GM12878 (cell line): ENCODE data around the gene TACC2. TPM values are rescaled to one million over a fixed set of nuclear protein-coding genes. Genes with fewer than 3 reads are reported as not detected.
A peak's percentile ranks its signal among the peaks of the same experiment; 100 is the strongest.

Source experiments
- ATAC-seq: fragments of 200-7000 bp; cut with Tn5 transposase; 3 replicates; pipeline ENCODE4 v1.9.1; 2020; ENCODE audit warnings: mild to moderate bottlenecking, moderate library complexity
- BruUV-seq: library from RNA; stranded (reverse); fragments of 400-500 nt; replicated peaks from 2 replicates; lab custom pipeline; 2021; lab: Mats Ljungman, UMichigan
- CTCF ChIA-PET: fragments of 300-600 bp; sonication (Branson Sonifier 250); formaldehyde crosslinking; extraction: SDS; loops from one replicate; lab custom pipeline; 2021; ENCODE audit warnings: inconsistent platforms; lab: Yijun Ruan, JAX
- POLR2A ChIA-PET: fragments of 350-600 bp; formaldehyde crosslinking; extraction: SDS; loops from one replicate; lab custom pipeline; 2021; ENCODE audit warnings: inconsistent platforms; lab: Charles Lee
- RAD21 ChIA-PET: fragments of 300-600 bp; sonication (Branson Sonifier 250); formaldehyde crosslinking; loops from one replicate; lab custom pipeline; 2023; ENCODE audit warnings: antibody characterized with exemption; ENCODE audit not compliant: unreplicated experiment; lab: Charles Lee
- SMC1A ChIA-PET: fragments of 300-600 bp; sonication (Branson Sonifier 250); formaldehyde crosslinking; loops from one replicate; lab custom pipeline; 2023; ENCODE audit not compliant: unreplicated experiment, uncharacterized antibody; lab: Charles Lee
- DNase-seq: peaks from one replicate; pipeline ENCODE4 v3.0.0-alpha.2; 2011; ENCODE audit warnings: low read depth, low spot score
- FAIRE-seq: peaks from 3 replicates; lab custom pipeline; 2011; peaks lifted over from hg19 to GRCh38; lab: Jason Lieb, UNC
- H2AFZ ChIP-seq: 2 replicates; pipeline ENCODE4 v1.6.0; 2011; ENCODE audit warnings: low read depth, low read length, control low read depth; ENCODE audit not compliant: control insufficient read depth
- H3K27ac ChIP-seq: 2 replicates; pipeline ENCODE4 v1.5.1; 2011; ENCODE audit warnings: control low read depth; ENCODE audit not compliant: control insufficient read depth, insufficient read depth
- H3K27me3 ChIP-seq, 2 experiments: replicated peaks in 1 of 2; 2 replicates each; pipeline versions ENCODE4 v1.6.0 to v1.6.1; 2011; ENCODE audit warnings: low read length in 1 of 2; ENCODE audit not compliant: control insufficient read depth in 2 of 2, insufficient read depth in 2 of 2
- H3K36me3 ChIP-seq, 2 experiments: 2 replicates each; pipeline ENCODE4 v1.5.1; 2011; ENCODE audit warnings: low read length in 1 of 2; ENCODE audit not compliant: control insufficient read depth in 2 of 2, insufficient read depth in 2 of 2
- H3K4me1 ChIP-seq: 2 replicates; pipeline ENCODE4 v1.6.1; 2011; ENCODE audit warnings: mild to moderate bottlenecking, low read length, moderate library complexity, mixed read lengths; ENCODE audit not compliant: control insufficient read depth, insufficient read depth
- H3K4me2 ChIP-seq: 2 replicates; pipeline ENCODE4 v1.6.0; 2011; ENCODE audit warnings: control low read depth; ENCODE audit not compliant: control insufficient read depth, insufficient read depth
- H3K4me3 ChIP-seq: fragments of 200-600 bp; sonication (generic); 2 replicates; pipeline ENCODE4 v1.5.1; 2016
- H3K79me2 ChIP-seq: 2 replicates; pipeline ENCODE4 v1.6.0; 2011; ENCODE audit warnings: low read length; ENCODE audit not compliant: control insufficient read depth, insufficient read depth
- H3K9ac ChIP-seq: 2 replicates; pipeline ENCODE4 v1.8.0; 2011; ENCODE audit warnings: low read length, control low read depth, mixed read lengths; ENCODE audit not compliant: control insufficient read depth, insufficient read depth
- H3K9me3 ChIP-seq: replicated peaks from 3 replicates; pipeline ENCODE4 v1.5.1; 2011; ENCODE audit warnings: mild to moderate bottlenecking, low read length; ENCODE audit not compliant: control insufficient read depth, insufficient read depth
- H4K20me1 ChIP-seq: 2 replicates; pipeline ENCODE4 v1.6.0; 2011; ENCODE audit not compliant: control insufficient read depth, insufficient read depth
- E2F8 ChIP-seq: fragments of 450-650 bp; IDR thresholded peaks from 2 replicates; pipeline ENCODE4 v1.6.1; 2018; ENCODE audit warnings: mild to moderate bottlenecking, low read depth, moderate library complexity; ENCODE audit not compliant: partially characterized antibody
- EZH2 ChIP-seq: IDR thresholded peaks from 2 replicates; pipeline ENCODE4 v1.6.1; 2012; ENCODE audit warnings: low read depth, mild to moderate bottlenecking, control low read depth, inconsistent platforms, low read length, borderline replicate concordance; ENCODE audit not compliant: control insufficient read depth
- FOS ChIP-seq: IDR thresholded peaks from 3 replicates; pipeline ENCODE4 v1.6.1; 2011; ENCODE audit warnings: borderline replicate concordance; ENCODE audit not compliant: insufficient read length; ENCODE audit errors: extremely low read depth
- HSF1 ChIP-seq: fragments of 150-350 bp; IDR thresholded peaks from 2 replicates; pipeline ENCODE4 v1.6.1; 2014; ENCODE audit warnings: mild to moderate bottlenecking, low read depth, low read length
- IKZF1 ChIP-seq: fragments of 450-650 bp; conservative IDR thresholded peaks from 2 replicates; pipeline ENCODE4 v1.6.1; 2017; ENCODE audit warnings: antibody characterized with exemption, mild to moderate bottlenecking
- JUND ChIP-seq: IDR thresholded peaks from 2 replicates; pipeline ENCODE4 v1.6.1; 2012; ENCODE audit warnings: low read depth, mild to moderate bottlenecking, low read length, improper control_type of control experiment, moderate library complexity
- MTA3 ChIP-seq: IDR thresholded peaks from 2 replicates; pipeline ENCODE4 v1.6.1; 2012; ENCODE audit warnings: low read length, inconsistent platforms, borderline replicate concordance
- NFIC ChIP-seq: IDR thresholded peaks from 2 replicates; pipeline ENCODE4 v1.6.1; 2012; ENCODE audit warnings: low read depth, mild to moderate bottlenecking, inconsistent platforms, low read length, moderate library complexity
- NFYA ChIP-seq: IDR thresholded peaks from 2 replicates; pipeline ENCODE4 v1.6.1; 2011; ENCODE audit warnings: low read depth, mild to moderate bottlenecking, low read length, improper control_type of control experiment, borderline replicate concordance
- PML ChIP-seq: IDR thresholded peaks from 2 replicates; pipeline ENCODE4 v1.6.1; 2012; ENCODE audit warnings: low read length, inconsistent platforms
- RBBP5 ChIP-seq: fragments of 200-600 bp; sonication (generic); conservative IDR thresholded peaks from 2 replicates; pipeline ENCODE4 v1.6.1; 2016
- RUNX3 ChIP-seq: IDR thresholded peaks from 2 replicates; pipeline ENCODE4 v1.6.1; 2012; ENCODE audit warnings: low read length, inconsistent platforms
- SMC3 ChIP-seq: IDR thresholded peaks from 2 replicates; pipeline ENCODE4 v1.6.1; 2011; ENCODE audit warnings: low read length, improper control_type of control experiment, borderline replicate concordance
- SPI1 ChIP-seq: IDR thresholded peaks from 2 replicates; pipeline ENCODE4 v1.6.1; 2011; ENCODE audit warnings: low read depth, mild to moderate bottlenecking, low read length, moderate library complexity, borderline replicate concordance; ENCODE audit not compliant: insufficient read depth
- STAT3 ChIP-seq: IDR thresholded peaks from 2 replicates; pipeline ENCODE4 v1.6.1; 2011; ENCODE audit warnings: low read depth, low read length, improper control_type of control experiment
- SUZ12 ChIP-seq: fragments of 200-600 bp; sonication (generic); IDR thresholded peaks from one replicate; pipeline ENCODE4 v1.6.1; 2018; ENCODE audit warnings: antibody characterized with exemption, mild to moderate bottlenecking; ENCODE audit not compliant: unreplicated experiment
- TCF7 ChIP-seq: IDR thresholded peaks from 2 replicates; pipeline ENCODE4 v1.6.1; 2014; ENCODE audit warnings: antibody characterized with exemption, borderline replicate concordance
- YY1 ChIP-seq: IDR thresholded peaks from 2 replicates; pipeline ENCODE4 v1.6.1; 2011; ENCODE audit warnings: low read depth, mild to moderate bottlenecking, low read length
- ZNF217 ChIP-seq: fragments of 450-650 bp; IDR thresholded peaks from 2 replicates; pipeline ENCODE4 v1.6.1; 2017; ENCODE audit warnings: antibody characterized with exemption, mild to moderate bottlenecking
- WGBS: methylation state at CpG from one replicate; pipeline ENCODE4 v1.1.6; 2016; ENCODE audit warnings: low lambda C conversion rate; ENCODE audit not compliant: insufficient replicate concordance, insufficient coverage; ENCODE audit errors: missing lambda C conversion rate; 5-methylcytosine and 5-hydroxymethylcytosine counted together
- in situ Hi-C: fragments of 300-500 bp; cut with MboI; formaldehyde crosslinking; loops from 9 replicates; pipeline ENCODE4 v1.14.3; 2018; ENCODE audit warnings: mixed read lengths
- intact Hi-C: fragments of 100-400 bp; cut with micrococcal nuclease; formaldehyde crosslinking; loops from one replicate; pipeline ENCODE4 v1.14.2; 2022; ENCODE audit not compliant: unreplicated experiment
- polyA plus RNA-seq, 11 experiments: library from polyadenylated mRNA; depleted of rRNA in 4 of 11; unstranded in 6 of 11; stranded (reverse) in 5 of 11; fragments of >200 nt; fragmentation: Nextera tagmentation in 4 of 11; fragmentation: Illumina TruSeq in 1 of 11; extraction: Ambion mirVana in 4 of 11; extraction: Trizol in 1 of 11; gene quantifications; 1 replicate in 1 of 11; 2 replicates in 10 of 11; pipeline versions ENCODE4 v1.2.1 to v1.2.3, GENCODE V29; 2011 to 2016; ENCODE audit warnings: inconsistent platforms in 2 of 11, missing spikeins in 2 of 11, low read depth in 1 of 11
- total RNA-seq, 4 experiments: library from RNA; depleted of rRNA in 3 of 4; stranded (reverse); fragments of >200 nt in 3 of 4; fragmentation: Illumina TruSeq in 1 of 4; extraction: Trizol in 1 of 4; gene quantifications; 2 replicates each; pipeline versions ENCODE4 v1.2.1 to v1.2.3, GENCODE V29; 2013 to 2021

Gene TACC2
- total and polyA plus RNA-seq, 10 of the 15 experiments (the other 5 are each of a cell fraction or from before 2014, with no cell fraction given), result 0.07 to 0.64 (median 0.13) TPM; not detected in 5

GRCh38 chr10:122295451-122295809, 306.5 kb downstream of the TACC2 start (continued):
- TF ChIP-seq E2F8 (no peak), NFIC (no peak), IKZF1 (no peak), SMC3 (no peak), NFYA (no peak), YY1 (no peak), EZH2 (no peak)

- H3K27ac ChIP-seq, result no peak overlapping the region
- CTCF ChIA-PET, result interaction anchor here (0.7 to 4.3 kb wide), 3 partner anchors 137 to 269 kb away, joined by 3 to 117 read pairs (median 18); no protein-coding TSS in a partner anchor
- FAIRE-seq, result peak; percentile 47
- in situ Hi-C loops (loop anchor here (5.0 kb wide), 2 partner anchors 136 to 271 kb away; no protein-coding TSS in a partner anchor), intact Hi-C loops (loop anchor here (5.0 kb wide), 1 partner anchor 406 kb away; no protein-coding TSS in a partner anchor)
- ATAC-seq, result peak; percentile 58
- POLR2A ChIA-PET, result no interaction called here
- no peaks in the 10 kb centered on the region for H3K79me2 ChIP-seq
- RAD21 ChIA-PET, result interaction anchor here (1.1 to 3.6 kb wide), 2 partner anchors 138 to 143 kb away, joined by 4 to 46 read pairs; no protein-coding TSS in a partner anchor
- peak; percentile 51 for DNase-seq
- H3K9ac ChIP-seq, result no peak overlapping the region
- SMC1A ChIA-PET, result interaction anchor here (1.1 to 1.6 kb wide), 3 partner anchors 32 to 267 kb away, joined by 3 to 8 read pairs (median 4); no protein-coding TSS in a partner anchor
- no peak overlapping the region for H3K4me3 ChIP-seq
- no peaks in the 10 kb centered on the region; a peak in 1 of 4 replicates for H3K27me3 ChIP-seq
- no peaks in the 10 kb centered on the region for H4K20me1 ChIP-seq
- no peak overlapping the region for H3K4me2 ChIP-seq
- no peaks in the 10 kb centered on the region for H3K36me3 ChIP-seq
- H3K9me3 ChIP-seq, result no peaks in the 10 kb centered on the region; the same call in 2 of the 3 replicates
- BruUV-seq, result no TSS peak
- H3K4me1 ChIP-seq, result peaks cover 5% of the 10 kb centered on the region
- WGBS, result 0% methylated on average over 8 of the region's 8 CpGs
- no peak overlapping the region for H2AFZ ChIP-seq
- TF ChIP-seq ZNF217 (no peak), NFYA (no peak), TCF7 (0 out of 2 replicates have a peak, but pooled peaks have one; percentile 35), PML (no peak), RBBP5 (no peak), HSF1 (no peak), STAT3 (no peak), SPI1 (no peak), FOS (no peak), RUNX3 (peak; percentile 72), MTA3 (no peak), SUZ12 (no peak), JUND (no peak)
These were observed 307.6 kb downstream of the TACC2 start for GRCh38 chr10:122296363-122297120.
